SKM-1 (cell line): ENCODE measurements around the gene EIF6.

Experiments
- DNase-seq: peaks from one replicate; lab custom pipeline; 2025; ENCODE audit not compliant: unreplicated experiment; lab: John Stamatoyannopoulos, UW

EIF6 gene

DNA sequence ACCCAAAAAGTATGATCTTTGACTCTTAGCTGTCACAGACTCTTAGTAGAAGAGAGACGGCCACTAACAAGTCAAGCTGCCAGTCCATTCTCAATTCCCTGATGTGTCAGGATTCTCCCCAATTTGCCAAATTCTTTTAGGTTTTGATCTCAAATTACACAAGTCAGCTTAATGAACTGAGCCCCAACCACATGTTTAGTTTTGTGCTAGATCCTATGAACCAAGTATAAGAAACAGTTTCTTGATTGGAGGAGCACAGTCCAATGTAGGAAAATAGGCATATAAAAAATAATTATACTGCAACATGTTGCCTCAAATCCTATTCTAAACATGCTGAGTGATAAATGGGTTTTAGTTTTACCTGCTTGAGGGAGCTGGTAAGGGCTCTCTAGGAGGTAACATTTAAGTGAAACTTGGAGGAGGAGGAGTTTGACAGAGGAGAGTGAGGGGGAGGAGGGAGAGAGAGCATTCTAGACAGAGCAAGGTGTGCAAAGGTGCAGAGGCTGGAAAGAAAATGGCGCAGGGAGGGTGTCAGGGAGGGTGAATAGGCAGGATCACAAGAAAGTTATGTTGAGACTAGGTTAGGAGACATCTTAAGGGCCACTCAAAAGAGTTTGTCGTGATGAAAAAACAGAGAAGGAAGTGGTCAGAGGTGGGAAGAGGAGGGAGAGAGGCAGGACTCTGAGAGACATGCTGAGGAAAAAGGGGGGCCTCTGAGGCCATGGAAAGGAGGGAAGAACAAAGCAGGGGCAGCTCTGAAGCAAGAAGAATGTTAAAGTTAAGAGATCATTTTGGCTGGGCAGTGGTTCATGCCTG lies 30.5 kb upstream of the EIF6 start:
- peak; percentile 13 for DNase-seq

DNA sequence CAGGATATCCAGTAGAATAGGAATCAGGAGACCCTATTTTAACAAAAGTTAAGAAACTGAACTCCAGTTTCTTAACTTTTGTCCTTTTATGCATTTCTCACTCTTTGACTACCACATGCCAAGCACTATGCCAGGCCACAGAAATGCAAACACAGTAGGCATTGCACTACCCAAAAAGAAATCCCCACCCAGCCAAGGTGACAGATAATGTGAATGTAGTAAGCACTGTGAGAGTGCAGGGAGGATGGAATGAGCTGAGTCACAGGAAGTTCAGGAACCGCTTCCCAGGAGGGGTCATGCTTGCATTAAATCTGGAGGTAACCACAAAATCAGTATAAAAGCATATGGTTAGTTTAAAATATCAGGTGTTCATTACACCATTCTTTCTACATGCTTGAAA lies 27.7 kb upstream of the EIF6 start:
- DNase-seq = no peak

DNA sequence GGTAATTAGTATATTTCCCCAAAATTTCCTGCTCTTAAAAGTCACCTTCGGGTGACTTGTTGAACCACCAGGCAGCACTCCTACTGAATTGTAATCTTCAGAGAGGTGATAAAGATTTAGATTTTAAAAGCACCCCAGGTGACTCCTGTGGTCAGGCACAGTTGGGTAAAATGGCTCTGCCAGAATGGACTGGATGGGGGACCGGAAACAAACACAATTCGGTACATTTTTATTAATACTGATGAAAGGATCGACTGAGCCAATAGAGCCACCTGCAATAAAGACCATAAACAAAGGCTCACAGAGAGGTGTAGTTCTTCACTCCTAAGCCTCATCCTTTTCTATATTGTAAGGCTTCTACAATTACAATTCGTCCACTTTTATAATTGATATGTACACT lies 27.2 kb upstream of the EIF6 start:
- no peak for DNase-seq

DNA sequence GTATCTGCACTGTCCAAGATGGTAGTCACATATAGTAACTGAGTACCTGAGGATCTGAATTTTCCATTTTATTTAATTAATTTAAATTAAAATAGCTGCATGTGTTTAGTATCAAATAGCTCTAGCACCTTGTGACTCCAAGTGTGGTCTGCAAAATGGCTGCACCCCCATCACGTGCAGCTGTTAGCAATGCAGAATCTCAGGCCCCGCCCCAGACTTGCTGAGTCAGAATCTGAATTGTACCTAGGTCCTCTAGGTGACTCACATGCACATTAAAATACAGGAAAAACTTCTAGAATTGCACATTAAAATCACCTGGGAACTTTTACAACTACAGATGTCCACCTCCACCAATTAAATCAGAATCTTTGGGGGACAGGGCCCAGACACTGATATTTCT lies 26.8 kb upstream of the EIF6 start:
- no peak for DNase-seq

DNA sequence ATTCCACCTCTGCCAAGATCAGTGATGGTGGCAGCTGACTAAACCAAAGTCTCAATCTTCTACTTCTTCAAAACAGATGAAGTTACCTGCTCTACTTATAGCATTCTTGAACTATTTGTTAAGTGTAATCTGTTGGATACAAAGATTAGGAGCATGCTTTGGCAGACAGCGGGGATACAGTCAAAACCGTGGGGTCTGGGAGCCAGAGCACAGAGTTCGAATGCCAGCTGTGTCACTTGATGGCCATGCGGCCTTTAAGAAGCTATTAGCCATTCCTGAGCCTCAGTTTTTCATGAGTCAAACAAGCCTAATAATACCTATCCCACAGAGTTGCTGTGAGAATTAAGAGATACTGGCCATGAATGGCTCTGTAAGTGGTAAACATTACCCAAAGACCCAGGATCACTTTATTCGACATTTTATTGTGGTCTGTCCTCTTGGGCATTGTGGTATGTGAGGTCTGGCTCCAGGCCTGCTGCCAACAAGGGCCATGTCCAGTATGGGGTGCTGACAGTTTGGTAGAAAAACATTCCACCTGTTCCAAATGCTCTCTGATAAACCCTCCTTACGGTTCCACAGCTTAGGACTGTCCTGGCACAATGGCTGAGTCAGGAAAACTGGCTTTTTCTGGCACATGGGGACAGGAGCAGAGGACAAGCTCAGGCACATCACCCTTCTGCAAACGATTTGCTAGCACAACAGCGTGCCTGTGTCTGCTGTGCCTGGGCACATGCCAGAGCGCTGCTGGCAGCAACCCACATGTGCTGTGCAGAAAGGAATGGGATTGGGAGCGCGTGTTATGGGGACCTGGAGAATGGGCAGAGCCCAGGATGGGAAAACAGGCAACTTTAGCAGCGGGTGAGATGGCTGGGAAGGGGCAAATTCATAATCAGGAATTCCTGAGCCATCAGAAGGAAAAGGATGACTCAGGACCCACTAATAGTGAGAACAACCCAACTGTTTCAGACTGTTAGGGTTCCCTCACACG lies 23.4 kb upstream of the EIF6 start:
- DNase-seq = no peak

DNA sequence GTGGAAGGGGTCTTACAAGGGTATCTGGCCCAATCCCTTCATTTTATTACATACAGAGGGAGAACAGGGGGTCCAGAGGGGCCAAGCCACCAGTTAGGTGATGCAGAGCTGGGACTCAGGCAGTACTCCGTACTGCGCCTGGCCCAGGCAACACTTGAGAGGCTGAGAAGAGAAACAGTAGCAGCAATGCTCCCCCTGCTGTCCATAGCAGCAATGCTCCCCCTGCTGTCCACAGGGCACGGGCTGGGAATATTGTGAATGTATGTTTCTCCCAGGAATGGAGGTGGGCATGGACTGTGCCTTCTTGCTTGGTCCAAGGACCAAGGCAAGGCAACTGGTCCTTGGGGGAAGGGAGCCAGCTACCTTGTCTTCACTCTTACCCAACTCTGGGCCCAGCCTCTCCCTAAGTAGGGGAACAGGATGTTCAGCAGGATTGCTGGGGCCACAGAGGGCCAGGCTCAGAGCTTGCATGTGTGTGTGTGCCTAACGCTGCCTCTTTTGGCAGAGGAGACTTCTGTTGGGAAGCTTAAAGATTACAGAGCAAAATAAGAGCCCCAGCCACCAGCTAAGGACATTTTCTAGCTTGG lies 22.5 kb upstream of the EIF6 start:
- peak; percentile 44 for DNase-seq

DNA sequence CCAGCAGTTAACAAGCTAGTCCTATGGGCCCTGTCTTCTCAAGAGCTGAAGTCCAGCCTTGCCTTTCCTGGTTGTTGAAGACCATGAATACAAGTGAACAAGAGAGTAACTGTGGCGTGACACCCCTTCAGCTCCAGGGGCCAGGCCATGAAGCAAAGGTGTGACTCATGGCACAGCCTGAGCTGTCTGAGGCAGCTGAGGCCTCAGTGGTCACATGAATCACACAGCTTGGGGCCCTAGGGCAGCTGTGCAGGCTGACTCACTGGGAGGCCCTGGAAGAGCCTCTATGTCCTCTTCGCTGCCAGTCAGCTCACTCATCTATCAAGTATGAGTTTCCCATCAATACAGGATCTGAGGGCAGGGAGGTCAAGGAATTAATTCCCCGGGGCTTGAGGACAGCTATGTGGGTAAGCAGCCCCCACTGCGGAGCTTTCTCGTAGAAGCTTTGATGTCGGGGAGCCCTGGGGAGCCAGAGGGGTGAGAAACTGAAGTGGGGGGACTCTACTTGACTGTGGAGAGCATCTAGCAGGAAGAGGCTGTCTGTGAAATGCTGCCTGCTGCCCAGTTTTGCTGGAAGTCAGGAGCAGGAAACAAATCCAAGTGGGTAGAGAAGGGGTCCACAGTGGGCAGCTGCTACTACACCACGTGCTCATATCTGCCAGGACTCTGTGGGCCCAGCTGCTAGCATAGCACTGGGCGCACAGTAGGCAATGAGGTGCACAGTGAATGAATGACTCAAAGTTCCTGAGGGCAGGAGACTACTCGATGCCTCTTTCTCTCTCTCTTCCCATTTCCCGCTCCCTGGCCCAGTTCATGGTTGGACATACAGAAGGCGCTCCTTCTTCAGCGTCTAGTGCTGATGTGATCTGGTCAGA lies 21.3 kb upstream of the EIF6 start:
- DNase-seq = peak; percentile 37

DNA sequence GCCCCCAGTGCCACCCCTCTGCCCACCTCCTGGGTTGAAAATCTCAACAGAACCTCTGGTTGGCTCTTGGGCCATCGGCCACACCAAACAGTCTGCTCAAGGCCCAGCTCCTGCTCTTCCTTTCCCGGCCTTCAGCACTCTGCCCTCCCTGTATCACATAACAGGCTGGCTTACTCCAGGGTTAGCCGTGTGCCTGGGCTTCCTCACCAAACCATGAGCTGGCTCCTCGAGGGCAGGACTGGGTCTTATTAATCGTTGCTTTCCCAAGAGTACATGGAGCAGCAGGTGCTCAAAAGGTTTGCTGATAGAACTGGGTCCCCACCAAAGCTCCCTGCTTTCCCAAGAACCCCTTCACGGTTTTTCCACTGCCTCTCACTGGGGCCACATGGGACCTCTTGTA lies 20.4 kb upstream of the EIF6 start:
- DNase-seq = no peak

DNA sequence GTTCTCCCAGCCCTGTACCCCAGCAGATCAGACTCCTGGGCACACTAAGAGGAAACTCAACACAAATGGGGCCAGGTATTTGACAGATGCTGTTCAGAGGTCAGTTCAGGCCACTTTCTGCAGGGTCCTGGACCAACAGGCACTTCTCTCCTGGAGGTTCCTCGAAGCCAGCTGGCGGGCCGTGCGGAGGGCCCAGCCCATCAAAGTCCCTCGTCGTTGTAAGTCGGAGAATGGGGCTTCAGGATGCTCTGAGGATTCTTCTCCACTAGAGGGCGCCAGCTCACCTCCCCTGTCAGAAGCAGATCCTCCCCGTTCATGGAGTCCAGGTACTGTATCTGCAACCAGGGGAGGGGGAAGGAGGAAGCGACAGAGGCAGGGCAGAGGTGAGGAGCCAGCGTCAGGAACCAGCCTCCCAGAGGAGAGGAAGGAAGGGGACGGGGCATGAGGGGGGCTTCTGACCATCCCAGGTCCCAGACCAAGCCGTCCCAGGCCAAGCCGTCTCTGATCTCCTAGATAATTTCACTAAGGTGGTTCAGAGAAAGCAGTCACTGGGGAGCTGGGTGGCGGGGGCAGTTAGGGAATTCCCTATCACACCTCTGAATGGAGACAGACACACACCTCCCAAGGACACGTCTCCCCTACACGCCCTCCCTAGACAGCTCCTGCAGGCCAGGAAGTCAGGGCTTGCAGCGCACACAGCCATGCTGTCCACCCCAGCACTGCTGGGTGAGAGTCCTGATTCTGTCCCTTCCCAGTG lies 19.3 kb upstream of the EIF6 start:
- DNase-seq = peak; percentile 89

DNA sequence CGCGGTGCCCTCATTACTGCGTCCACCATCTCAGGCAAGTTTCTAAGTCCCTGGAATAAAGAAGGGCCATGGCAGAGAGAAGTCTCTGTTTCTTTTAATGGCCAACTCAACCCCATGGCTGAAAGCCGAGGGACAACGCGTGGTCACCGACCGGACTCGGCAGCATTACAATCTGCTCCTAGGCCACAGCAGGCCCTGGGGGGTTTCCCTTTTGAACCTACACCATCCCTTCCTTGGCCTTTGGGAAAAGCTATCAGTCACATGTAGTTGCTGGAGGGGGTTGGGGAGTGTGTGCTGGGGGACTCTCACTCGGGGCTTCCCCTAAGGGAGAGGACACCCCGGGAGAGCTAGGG lies 18.8 kb upstream of the EIF6 start:
- no peak for DNase-seq

DNA sequence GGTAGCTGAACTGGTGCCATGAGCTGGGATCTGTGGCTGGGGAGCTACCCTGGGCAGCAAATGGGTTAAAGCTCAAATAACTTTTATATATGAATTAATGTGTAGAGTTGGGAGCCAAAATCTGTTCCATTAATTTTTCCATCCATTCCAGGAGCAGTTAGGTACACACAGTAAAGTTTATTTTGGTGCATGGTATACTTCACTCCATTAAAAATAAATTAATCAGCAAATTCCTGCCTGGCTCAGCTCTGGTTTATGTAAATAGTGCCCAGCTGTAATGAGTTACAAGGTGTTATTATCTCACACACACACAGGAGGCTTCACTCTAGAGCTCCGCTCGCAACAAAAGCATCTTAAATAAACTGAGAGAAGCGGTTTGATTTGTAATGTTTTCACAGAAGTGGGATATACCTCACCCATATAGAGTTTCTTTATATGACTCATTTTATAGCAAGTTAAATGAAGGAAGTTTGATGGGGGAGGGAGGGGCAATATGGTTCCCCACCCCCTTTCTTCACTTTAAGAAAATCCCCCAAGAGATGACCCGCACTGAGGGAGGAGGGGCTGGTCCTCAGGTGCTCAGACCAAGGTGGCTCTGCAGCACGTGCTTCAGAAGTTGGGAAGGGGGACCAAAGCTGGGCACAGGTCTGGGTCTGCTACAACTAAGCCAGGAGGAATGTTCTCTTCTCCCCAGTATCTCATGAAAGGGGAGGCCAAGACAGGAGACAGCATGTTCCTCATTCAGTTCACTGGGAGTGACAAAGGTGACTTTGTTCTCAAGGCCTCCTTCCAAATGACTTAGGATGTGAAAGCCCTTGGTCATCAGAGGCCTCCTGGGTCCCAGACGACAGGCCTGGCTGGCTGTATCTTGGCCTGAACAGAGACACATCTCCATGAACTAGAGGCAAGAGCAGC lies 18.1 kb upstream of the EIF6 start:
- no peak for DNase-seq

DNA sequence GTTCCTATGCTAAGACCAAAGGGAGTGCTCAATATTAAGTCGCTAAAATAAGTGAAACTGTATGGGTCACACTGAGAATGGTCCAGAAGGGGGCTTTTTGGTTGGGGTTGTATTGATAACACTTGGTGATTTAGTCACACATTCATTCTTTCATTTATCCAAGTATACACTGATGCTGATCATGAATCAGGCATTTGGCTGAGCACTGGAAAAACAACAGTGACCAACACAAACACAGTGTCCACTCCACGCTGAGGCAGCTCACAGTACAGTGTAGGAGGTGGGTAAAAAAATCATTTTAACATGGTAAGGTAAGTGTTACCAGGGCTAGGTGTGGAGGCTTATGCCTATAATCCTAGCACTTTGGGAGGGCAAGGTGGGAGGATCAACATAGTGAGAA lies 16.9 kb upstream of the EIF6 start:
- no peak for DNase-seq

DNA sequence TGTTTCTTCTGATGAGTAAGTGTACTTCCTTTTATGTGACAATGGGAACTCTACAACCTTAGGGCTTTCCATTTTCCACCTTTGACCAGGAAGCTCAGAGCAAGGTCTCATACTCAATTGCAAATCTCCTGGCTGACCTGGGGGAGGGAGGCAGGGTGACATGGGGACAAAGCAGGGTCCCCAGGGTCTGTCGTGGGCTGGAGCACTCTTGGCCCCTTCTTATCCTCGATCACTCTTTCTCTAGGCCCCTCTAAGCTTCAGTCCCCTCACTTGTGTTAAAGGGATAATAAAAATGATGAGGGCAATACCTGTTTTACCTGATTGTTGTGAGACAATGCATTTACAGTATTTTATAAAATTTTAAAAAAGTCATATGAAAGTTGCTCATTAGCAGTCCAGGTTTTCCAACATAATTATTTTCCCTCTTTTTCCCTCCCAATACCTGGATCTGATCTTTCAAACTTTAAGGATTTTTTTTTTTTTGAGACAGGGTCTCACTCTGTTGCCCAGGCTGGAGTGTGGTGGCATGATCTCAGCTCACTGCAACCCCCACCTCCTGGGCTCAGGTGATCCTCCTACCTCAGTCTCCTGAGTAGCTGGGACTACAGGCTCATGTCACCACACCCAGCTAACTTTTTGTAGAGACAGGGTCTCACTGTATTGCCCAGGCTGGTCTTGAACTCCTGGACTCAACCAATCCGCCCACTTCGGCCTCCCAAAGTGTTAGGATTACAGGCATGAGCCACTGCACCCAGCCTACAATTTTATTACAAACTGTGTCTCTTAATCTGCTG lies 16.1 kb upstream of the EIF6 start:
- no peak for DNase-seq

DNA sequence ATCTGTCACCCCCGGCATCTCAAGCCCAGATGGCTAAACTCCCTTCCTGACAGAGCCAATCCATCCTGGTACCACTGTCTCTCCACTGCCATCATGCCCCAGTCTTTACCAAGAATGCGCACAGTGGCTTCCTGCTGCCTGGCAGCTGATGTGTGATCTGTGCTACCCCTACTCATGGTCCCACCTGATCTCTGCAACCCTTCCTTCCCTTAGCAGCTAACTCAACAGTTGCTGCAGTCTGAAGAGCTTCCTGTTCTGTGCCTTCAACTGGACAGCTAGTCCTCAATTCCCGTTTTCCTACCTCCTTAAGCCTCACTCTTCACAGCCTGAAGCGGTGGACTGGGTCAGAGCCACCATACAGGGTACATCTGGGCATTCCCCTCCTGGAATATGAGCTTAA lies 15.2 kb upstream of the EIF6 start:
- DNase-seq = no peak

DNA sequence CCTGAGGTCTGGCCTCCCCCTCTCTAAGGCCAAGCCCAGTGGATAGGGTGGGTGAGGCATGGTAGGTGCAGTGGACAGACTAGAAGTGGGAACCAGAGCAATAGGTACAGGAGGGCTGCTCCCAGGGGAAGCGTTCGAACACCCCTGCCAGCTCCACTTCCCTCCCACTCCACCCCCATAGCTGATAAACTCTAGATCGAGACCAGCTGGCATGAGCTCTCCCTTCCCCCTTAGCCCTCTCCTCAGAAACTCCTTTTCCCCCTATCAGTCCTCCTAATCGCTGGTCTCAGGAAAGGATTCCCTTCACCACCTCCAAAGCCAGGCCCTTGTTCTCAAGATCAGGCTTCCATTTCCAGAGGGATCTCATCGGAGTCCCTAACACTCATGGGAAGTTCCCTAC lies 13.7 kb upstream of the EIF6 start:
- DNase-seq = no peak

DNA sequence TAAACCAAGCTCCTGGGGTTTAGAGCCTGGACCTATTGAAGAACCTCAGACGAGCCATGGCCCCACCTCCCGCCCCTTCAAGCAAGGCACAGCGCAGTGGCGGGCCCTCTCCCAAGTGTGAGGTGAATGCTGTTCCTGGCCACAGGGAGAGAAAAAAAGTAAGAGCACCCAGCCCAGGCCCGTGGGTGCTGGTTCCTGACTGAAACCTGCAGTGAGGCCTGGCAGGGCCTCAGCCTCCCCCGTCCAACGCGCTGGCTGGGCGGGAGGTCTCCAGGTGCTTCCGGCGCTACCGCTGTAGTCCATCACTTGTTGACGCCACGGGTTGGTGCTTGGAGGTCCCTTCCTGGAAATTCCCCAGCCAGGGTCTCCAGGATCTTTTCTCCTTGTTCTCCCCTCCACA lies 13.2 kb upstream of the EIF6 start:
- DNase-seq = no peak

DNA sequence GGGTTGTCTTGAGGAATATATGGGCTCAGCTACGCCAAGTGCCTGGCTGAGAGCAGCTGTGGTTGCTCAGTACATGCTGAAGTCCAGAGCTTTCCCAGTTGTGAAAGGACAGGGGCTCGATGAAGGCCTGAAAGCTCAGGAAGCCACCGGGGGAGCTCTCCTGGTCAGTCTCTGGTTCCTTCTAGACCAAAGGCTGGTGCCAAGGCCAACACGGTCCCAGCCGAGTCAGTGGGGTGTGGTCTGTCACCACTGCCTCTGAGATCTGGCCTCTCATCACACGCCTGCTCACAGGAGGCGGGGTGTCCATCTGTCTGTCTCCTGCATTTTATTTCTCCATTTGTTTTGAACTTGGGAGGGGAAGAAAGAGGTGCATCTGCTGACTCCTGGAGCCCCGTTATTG lies 12.6 kb upstream of the EIF6 start:
- DNase-seq = no peak

DNA sequence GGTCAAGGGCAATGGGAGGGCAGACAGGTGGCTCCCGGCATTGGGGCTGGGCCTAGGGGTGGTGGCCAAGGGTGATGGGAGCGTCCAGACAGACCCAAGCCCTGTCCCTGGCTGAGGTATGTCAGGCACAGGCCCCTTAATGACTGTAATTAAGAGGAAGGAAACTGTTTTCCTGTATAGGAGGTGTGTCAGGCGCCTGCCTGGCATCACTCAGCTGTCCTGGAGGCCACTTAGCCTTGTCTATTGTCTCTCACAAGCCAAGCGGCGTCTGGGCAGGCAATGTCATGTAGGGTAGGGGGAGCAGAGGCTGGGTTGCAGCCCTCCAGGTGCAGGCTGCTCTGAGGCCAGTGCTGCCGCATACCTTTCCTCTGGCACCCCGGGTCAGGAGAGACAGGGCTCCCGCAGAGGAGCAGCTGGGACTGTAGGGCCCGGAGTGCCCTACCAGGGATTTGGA lies 11.6 kb upstream of the EIF6 start:
- DNase-seq = no peak
